HepG2 (cell line): ENCODE results near the gene DENND11. TPM values are rescaled to one million over a fixed set of nuclear protein-coding genes. Genes with fewer than 3 reads are reported as not detected.

ENCODE experiments used
- CBX5 ChIP-seq: sonication (generic); formaldehyde crosslinking; IDR thresholded peaks from 2 replicates; pipeline ENCODE4 v1.4.0; 2020; ENCODE audit warnings: missing genetic modification reagents, borderline replicate concordance
- DNMT3B ChIP-seq: conservative IDR thresholded peaks from 2 replicates; pipeline ENCODE4 v1.6.1; 2016; ENCODE audit warnings: missing biosample characterization, control low read depth
- KLF6 ChIP-seq: IDR thresholded peaks from 2 replicates; pipeline ENCODE4 v1.8.0; 2016; ENCODE audit warnings: missing biosample characterization, missing genetic modification reagents
- MEF2D ChIP-seq: sonication (generic); formaldehyde crosslinking; IDR thresholded peaks from 2 replicates; pipeline ENCODE4 v1.5.1; 2020; ENCODE audit warnings: mild to moderate bottlenecking, missing genetic modification reagents
- RCOR2 ChIP-seq: IDR thresholded peaks from 2 replicates; pipeline ENCODE4 v1.6.1; 2016; ENCODE audit warnings: missing biosample characterization, missing genetic modification reagents
- RXRA ChIP-seq: sonication (generic); formaldehyde crosslinking; IDR thresholded peaks from 2 replicates; pipeline ENCODE4 v1.5.1; 2020; ENCODE audit warnings: missing genetic modification reagents
- SALL2 ChIP-seq: sonication (generic); formaldehyde crosslinking; IDR thresholded peaks from 2 replicates; pipeline ENCODE4 v1.8.1; 2023; ENCODE audit warnings: mild to moderate bottlenecking, missing genetic modification reagents, inconsistent platforms
- SP1 ChIP-seq, 2 experiments: fragments of 450-650 bp in 1 of 2; sonication (generic) in 1 of 2; formaldehyde crosslinking in 1 of 2; IDR thresholded peaks; 2 replicates each; pipeline versions ENCODE4 v1.4.0 to v1.6.1; 2016 to 2020; ENCODE audit warnings: missing genetic modification reagents in 1 of 2
- SRF ChIP-seq: IDR thresholded peaks from 2 replicates; pipeline ENCODE4 v1.6.1; 2011; ENCODE audit warnings: mild to moderate bottlenecking, low read depth, low read length, moderate library complexity
- XBP1 ChIP-seq: sonication (generic); formaldehyde crosslinking; IDR thresholded peaks from 2 replicates; pipeline ENCODE4 v1.5.0; 2020; ENCODE audit warnings: missing genetic modification reagents
- ZKSCAN1 ChIP-seq: fragments of 150-350 bp; IDR thresholded peaks from 2 replicates; pipeline ENCODE4 v1.6.1; 2014; ENCODE audit warnings: low read length
- ZNF274 ChIP-seq: sonication (generic); formaldehyde crosslinking; IDR thresholded peaks from 2 replicates; pipeline ENCODE4 v1.5.1; 2020; ENCODE audit warnings: mild to moderate bottlenecking, missing genetic modification reagents
- ZNF367 ChIP-seq: sonication (generic); formaldehyde crosslinking; IDR thresholded peaks from 2 replicates; pipeline ENCODE4 v1.4.0; 2020; ENCODE audit warnings: missing genetic modification reagents, borderline replicate concordance
- ZNF510 ChIP-seq: sonication (generic); formaldehyde crosslinking; IDR thresholded peaks from 2 replicates; pipeline ENCODE4 v1.4.0; 2020; ENCODE audit warnings: low read depth, mild to moderate bottlenecking, missing genetic modification reagents
- ZNF724P ChIP-seq: sonication (generic); formaldehyde crosslinking; IDR thresholded peaks from 2 replicates; pipeline ENCODE4 v1.8.0; 2022; ENCODE audit warnings: missing genetic modification reagents, borderline replicate concordance
- ZNF75D ChIP-seq: sonication (generic); formaldehyde crosslinking; IDR thresholded peaks from 2 replicates; pipeline ENCODE4 v1.8.1; 2023; ENCODE audit warnings: missing genetic modification reagents, mild to moderate bottlenecking, borderline replicate concordance
- polyA plus RNA-seq, 8 experiments: library from polyadenylated mRNA; depleted of rRNA in 3 of 8; stranded (reverse) in 7 of 8; unstranded in 1 of 8; fragments of >200 nt; fragmentation: Illumina TruSeq in 4 of 8; extraction: Trizol in 4 of 8; gene quantifications; 2 replicates each; pipeline versions ENCODE4 v1.2.1 to v1.2.3, GENCODE V29; 2011 to 2016; ENCODE audit warnings: low read depth in 4 of 8, missing spikeins in 1 of 8, mixed read lengths in 1 of 8; ENCODE audit not compliant: insufficient read depth in 1 of 8
- total RNA-seq, 5 experiments: library from RNA; depleted of rRNA; stranded (reverse); fragments of >200 nt; fragmentation: Illumina TruSeq; extraction: Trizol; gene quantifications; 2 replicates each; pipeline ENCODE4 v1.2.3, GENCODE V29; 2016; ENCODE audit warnings: low read depth in 1 of 5
- TF ChIP-seq, protein P1 (sequence below): sonication (generic); formaldehyde crosslinking; IDR thresholded peaks from 2 replicates; pipeline ENCODE4 v1.4.0; 2020; ENCODE audit warnings: mild to moderate bottlenecking, missing genetic modification reagents, borderline replicate concordance
- TF ChIP-seq, protein P2 (sequence below): sonication (generic); formaldehyde crosslinking; IDR thresholded peaks from 2 replicates; pipeline ENCODE4 v1.5.0; 2020; ENCODE audit warnings: missing genetic modification reagents
- TF ChIP-seq, protein P3 (sequence below): sonication (generic); formaldehyde crosslinking; IDR thresholded peaks from 2 replicates; pipeline ENCODE4 v1.5.0; 2020; ENCODE audit warnings: missing genetic modification reagents
- TF ChIP-seq, protein P4 (sequence below): sonication (generic); formaldehyde crosslinking; IDR thresholded peaks from 2 replicates; pipeline ENCODE4 v1.4.0; 2020; ENCODE audit warnings: missing genetic modification reagents, borderline replicate concordance

Gene DENND11
- total and polyA plus RNA-seq, 2 of the 13 experiments (the other 11 are each of a cell fraction or from before 2014, with no cell fraction given): 7.1 to 10.5 TPM

DNA sequence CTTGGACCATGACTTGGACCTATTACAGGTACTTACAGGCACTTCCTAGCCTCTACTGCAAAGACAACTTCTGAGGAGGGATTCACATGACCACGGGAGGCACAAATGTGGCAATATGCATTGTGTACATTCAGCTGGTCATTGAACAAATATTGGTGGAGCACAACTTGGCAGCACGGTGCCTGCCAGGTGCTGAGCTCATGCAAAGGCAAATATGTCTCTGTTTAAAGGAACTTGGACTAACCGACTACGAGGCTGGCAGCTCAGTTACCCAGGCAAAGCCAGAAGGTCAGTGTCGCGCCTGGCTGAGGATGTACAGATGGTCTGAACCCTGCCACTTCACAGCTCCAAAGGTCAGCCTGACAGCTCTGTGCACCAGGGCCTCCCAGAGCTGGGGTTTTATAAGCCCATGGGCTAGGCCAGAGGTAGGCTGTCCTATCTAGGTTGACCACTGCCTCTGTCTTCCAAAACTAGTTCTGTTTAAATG lies 6.1 kb downstream of the DENND11 start (continued):
- TF ChIP-seq, protein P1, sequence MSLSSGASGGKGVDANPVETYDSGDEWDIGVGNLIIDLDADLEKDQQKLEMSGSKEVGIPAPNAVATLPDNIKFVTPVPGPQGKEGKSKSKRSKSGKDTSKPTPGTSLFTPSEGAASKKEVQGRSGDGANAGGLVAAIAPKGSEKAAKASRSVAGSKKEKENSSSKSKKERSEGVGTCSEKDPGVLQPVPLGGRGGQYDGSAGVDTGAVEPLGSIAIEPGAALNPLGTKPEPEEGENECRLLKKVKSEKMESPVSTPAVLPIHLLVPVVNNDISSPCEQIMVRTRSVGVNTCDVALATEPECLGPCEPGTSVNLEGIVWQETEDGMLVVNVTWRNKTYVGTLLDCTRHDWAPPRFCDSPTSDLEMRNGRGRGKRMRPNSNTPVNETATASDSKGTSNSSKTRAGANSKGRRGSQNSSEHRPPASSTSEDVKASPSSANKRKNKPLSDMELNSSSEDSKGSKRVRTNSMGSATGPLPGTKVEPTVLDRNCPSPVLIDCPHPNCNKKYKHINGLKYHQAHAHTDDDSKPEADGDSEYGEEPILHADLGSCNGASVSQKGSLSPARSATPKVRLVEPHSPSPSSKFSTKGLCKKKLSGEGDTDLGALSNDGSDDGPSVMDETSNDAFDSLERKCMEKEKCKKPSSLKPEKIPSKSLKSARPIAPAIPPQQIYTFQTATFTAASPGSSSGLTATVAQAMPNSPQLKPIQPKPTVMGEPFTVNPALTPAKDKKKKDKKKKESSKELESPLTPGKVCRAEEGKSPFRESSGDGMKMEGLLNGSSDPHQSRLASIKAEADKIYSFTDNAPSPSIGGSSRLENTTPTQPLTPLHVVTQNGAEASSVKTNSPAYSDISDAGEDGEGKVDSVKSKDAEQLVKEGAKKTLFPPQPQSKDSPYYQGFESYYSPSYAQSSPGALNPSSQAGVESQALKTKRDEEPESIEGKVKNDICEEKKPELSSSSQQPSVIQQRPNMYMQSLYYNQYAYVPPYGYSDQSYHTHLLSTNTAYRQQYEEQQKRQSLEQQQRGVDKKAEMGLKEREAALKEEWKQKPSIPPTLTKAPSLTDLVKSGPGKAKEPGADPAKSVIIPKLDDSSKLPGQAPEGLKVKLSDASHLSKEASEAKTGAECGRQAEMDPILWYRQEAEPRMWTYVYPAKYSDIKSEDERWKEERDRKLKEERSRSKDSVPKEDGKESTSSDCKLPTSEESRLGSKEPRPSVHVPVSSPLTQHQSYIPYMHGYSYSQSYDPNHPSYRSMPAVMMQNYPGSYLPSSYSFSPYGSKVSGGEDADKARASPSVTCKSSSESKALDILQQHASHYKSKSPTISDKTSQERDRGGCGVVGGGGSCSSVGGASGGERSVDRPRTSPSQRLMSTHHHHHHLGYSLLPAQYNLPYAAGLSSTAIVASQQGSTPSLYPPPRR (CRISPR knock-in tag): peak; percentile 74; the same call in 1 of the 2 replicates
- TF ChIP-seq CBX5 (CRISPR knock-in tag): peak; percentile 84; the same call in 1 of the 2 replicates
- no peak for TF ChIP-seq ZNF724P
- no peak for TF ChIP-seq DNMT3B
- TF ChIP-seq ZNF510: no peak
- TF ChIP-seq, protein P2, sequence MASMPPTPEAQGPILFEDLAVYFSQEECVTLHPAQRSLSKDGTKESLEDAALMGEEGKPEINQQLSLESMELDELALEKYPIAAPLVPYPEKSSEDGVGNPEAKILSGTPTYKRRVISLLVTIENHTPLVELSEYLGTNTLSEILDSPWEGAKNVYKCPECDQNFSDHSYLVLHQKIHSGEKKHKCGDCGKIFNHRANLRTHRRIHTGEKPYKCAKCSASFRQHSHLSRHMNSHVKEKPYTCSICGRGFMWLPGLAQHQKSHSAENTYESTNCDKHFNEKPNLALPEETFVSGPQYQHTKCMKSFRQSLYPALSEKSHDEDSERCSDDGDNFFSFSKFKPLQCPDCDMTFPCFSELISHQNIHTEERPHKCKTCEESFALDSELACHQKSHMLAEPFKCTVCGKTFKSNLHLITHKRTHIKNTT (CRISPR knock-in tag): no peak
- no peak for TF ChIP-seq XBP1 (CRISPR knock-in tag)
- no peak for TF ChIP-seq ZNF274
- no peak for TF ChIP-seq SRF
- TF ChIP-seq RCOR2 (CRISPR knock-in tag): peak; percentile 55; the same call in 1 of the 2 replicates
- TF ChIP-seq ZNF75D (CRISPR knock-in tag): no peak
- no peak for TF ChIP-seq SP1 (IDR thresholded peaks at IDR 0.05)
- TF ChIP-seq SP1 (CRISPR knock-in tag; IDR thresholded peaks at IDR 0.05): no peak
- TF ChIP-seq RXRA: peak; percentile 78; the same call in 1 of the 2 replicates
- TF ChIP-seq, protein P3, sequence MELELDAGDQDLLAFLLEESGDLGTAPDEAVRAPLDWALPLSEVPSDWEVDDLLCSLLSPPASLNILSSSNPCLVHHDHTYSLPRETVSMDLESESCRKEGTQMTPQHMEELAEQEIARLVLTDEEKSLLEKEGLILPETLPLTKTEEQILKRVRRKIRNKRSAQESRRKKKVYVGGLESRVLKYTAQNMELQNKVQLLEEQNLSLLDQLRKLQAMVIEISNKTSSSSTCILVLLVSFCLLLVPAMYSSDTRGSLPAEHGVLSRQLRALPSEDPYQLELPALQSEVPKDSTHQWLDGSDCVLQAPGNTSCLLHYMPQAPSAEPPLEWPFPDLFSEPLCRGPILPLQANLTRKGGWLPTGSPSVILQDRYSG (CRISPR knock-in tag): no peak
- TF ChIP-seq KLF6 (CRISPR knock-in tag): peak; percentile 37; the same call in 1 of the 2 replicates
- TF ChIP-seq ZKSCAN1: no peak
- no peak; the same call in 1 of the 2 replicates for TF ChIP-seq SALL2 (CRISPR knock-in tag)
- TF ChIP-seq, protein P4, sequence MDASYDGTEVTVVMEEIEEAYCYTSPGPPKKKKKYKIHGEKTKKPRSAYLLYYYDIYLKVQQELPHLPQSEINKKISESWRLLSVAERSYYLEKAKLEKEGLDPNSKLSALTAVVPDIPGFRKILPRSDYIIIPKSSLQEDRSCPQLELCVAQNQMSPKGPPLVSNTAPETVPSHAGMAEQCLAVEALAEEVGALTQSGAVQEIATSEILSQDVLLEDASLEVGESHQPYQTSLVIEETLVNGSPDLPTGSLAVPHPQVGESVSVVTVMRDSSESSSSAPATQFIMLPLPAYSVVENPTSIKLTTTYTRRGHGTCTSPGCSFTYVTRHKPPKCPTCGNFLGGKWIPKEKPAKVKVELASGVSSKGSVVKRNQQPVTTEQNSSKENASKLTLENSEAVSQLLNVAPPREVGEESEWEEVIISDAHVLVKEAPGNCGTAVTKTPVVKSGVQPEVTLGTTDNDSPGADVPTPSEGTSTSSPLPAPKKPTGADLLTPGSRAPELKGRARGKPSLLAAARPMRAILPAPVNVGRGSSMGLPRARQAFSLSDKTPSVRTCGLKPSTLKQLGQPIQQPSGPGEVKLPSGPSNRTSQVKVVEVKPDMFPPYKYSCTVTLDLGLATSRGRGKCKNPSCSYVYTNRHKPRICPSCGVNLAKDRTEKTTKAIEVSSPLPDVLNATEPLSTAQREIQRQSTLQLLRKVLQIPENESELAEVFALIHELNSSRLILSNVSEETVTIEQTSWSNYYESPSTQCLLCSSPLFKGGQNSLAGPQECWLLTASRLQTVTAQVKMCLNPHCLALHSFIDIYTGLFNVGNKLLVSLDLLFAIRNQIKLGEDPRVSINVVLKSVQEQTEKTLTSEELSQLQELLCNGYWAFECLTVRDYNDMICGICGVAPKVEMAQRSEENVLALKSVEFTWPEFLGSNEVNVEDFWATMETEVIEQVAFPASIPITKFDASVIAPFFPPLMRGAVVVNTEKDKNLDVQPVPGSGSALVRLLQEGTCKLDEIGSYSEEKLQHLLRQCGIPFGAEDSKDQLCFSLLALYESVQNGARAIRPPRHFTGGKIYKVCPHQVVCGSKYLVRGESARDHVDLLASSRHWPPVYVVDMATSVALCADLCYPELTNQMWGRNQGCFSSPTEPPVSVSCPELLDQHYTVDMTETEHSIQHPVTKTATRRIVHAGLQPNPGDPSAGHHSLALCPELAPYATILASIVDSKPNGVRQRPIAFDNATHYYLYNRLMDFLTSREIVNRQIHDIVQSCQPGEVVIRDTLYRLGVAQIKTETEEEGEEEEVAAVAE: 0 out of 2 replicates have a peak, but pooled peaks have one; percentile 39
- no peak for TF ChIP-seq MEF2D
- no peak for TF ChIP-seq ZNF367 (CRISPR knock-in tag)
